ENCODE results near the gene PARP14. TPM values are rescaled to one million over a fixed set of nuclear protein-coding genes. Genes with fewer than 3 reads are reported as not detected.

PARP14 gene
- total RNA-seq, 1 experiment from 2014 or later = 21.8 TPM

DNA sequence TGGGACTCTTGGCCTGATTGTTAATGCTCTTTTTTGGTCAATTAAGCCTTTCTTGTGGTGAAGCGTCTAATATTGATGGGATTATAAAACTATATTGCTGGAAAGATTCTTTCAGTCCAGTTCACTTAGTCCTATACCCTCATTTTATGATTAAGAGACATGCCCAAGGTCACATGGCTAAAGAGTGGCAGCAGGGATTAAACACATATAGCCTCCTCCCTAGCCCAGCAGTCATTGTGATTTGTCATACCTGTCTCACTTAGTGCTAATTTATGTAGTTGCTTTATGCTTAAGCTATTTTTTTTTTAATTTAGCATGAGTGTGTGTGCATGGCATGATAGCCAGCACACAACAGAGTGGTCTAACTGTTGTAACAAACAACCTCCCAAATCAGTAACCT lies 9.5 kb downstream of the PARP14 start:
- no peak overlapping the region for H2AFZ ChIP-seq (ENCODE audit: low read length)
- ChIA-PET POLR2A (ENCODE audit: unreplicated experiment) (interaction anchor here (0.5 to 0.6 kb wide), 2 partner anchors 122 to 295 kb away, joined by 3 to 5 read pairs; no protein-coding TSS in a partner anchor), CTCF (no interaction called here)
- DNase-seq = no peak
- H3K4me1 ChIP-seq (ENCODE audit: insufficient read depth, low read length) = peaks cover 9% of the 10 kb centered on the region
- no peaks in the 10 kb centered on the region for H3K9me3 ChIP-seq (ENCODE audit: low read length)
- no peaks in the 10 kb centered on the region for H3K79me2 ChIP-seq (ENCODE audit: low read length)
- H3K27ac ChIP-seq (ENCODE audit: low read length) = no peak overlapping the region
- intact Hi-C loops (cut with micrococcal nuclease) = loop anchor here (10.0 kb wide), 1 partner anchor 335 kb away; the partner anchor contains the start of gene SEMA5B
- no peaks in the 10 kb centered on the region for H3F3A ChIP-seq (ENCODE audit: low read length, unreplicated experiment)
- H3K27me3 ChIP-seq (ENCODE audit: low read length) = no peaks in the 10 kb centered on the region
- BruUV-seq (replicated peaks) = no TSS peak
- no peaks in the 10 kb centered on the region for H3K9me2 ChIP-seq (replicated peaks; ENCODE audit: low read length)
- H3K36me3 ChIP-seq (ENCODE audit: low read depth, low read length) = peaks cover 16% of the 10 kb centered on the region; the same call in 1 of the 2 replicates
- no peak for ATAC-seq
- TF ChIP-seq EZH2 (IDR thresholded peaks at IDR 0.05; ENCODE audit: low read length, unreplicated experiment) = no peak
- TF ChIP-seq EZH2phosphoT487 (IDR thresholded peaks at IDR 0.05; ENCODE audit: borderline replicate concordance, low read length) = no peak
- TF ChIP-seq, protein P1, sequence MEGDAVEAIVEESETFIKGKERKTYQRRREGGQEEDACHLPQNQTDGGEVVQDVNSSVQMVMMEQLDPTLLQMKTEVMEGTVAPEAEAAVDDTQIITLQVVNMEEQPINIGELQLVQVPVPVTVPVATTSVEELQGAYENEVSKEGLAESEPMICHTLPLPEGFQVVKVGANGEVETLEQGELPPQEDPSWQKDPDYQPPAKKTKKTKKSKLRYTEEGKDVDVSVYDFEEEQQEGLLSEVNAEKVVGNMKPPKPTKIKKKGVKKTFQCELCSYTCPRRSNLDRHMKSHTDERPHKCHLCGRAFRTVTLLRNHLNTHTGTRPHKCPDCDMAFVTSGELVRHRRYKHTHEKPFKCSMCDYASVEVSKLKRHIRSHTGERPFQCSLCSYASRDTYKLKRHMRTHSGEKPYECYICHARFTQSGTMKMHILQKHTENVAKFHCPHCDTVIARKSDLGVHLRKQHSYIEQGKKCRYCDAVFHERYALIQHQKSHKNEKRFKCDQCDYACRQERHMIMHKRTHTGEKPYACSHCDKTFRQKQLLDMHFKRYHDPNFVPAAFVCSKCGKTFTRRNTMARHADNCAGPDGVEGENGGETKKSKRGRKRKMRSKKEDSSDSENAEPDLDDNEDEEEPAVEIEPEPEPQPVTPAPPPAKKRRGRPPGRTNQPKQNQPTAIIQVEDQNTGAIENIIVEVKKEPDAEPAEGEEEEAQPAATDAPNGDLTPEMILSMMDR (conservative IDR thresholded peaks at IDR 0.05; ENCODE audit: low read depth, low read length) = no peak
- no peak overlapping the region for H3K4me2 ChIP-seq (ENCODE audit: low read length)
- H4K20me1 ChIP-seq (ENCODE audit: low read length) = no peaks in the 10 kb centered on the region
- no peak overlapping the region for H3K4me3 ChIP-seq (ENCODE audit: low read length)
- no peak overlapping the region for H3K9ac ChIP-seq (ENCODE audit: low read length)

- ChIA-PET CTCF (interaction anchor here (0.7 kb wide), 1 partner anchor 48 kb away, joined by 3 read pairs; no protein-coding TSS in a partner anchor), POLR2A (ENCODE audit: unreplicated experiment) (no interaction called here)
- DNase-seq (peak; percentile 92), ATAC-seq (peak; percentile 99)
- Histone ChIP-seq H3K27me3 (ENCODE audit: low read length) (no peaks in the 10 kb centered on the region), H3K4me2 (ENCODE audit: low read length) (peak overlapping the region; percentile 4; the same call in 1 of the 2 replicates), H3K4me1 (ENCODE audit: insufficient read depth, low read length) (peaks cover 9% of the 10 kb centered on the region), H3K79me2 (ENCODE audit: low read length) (no peaks in the 10 kb centered on the region), H3K36me3 (ENCODE audit: low read depth, low read length) (peaks cover 20% of the 10 kb centered on the region; the same call in 1 of the 2 replicates), H3K27ac (ENCODE audit: low read length) (no peak overlapping the region), H3K9ac (ENCODE audit: low read length) (no peak overlapping the region), H4K20me1 (ENCODE audit: low read length) (no peaks in the 10 kb centered on the region), H3K9me2 (replicated peaks; ENCODE audit: low read length) (no peaks in the 10 kb centered on the region), H3K9me3 (ENCODE audit: low read length) (no peaks in the 10 kb centered on the region), H3K4me3 (ENCODE audit: low read length) (no peak overlapping the region), H3F3A (ENCODE audit: low read length, unreplicated experiment) (no peaks in the 10 kb centered on the region), H2AFZ (ENCODE audit: low read length) (no peak overlapping the region)
- intact Hi-C loops (cut with micrococcal nuclease) = loop anchor here (10.0 kb wide), 1 partner anchor 334 kb away; the partner anchor contains the start of gene SEMA5B
- TF ChIP-seq, protein P1 (conservative IDR thresholded peaks at IDR 0.05; ENCODE audit: low read depth, low read length) = no peak
- TF ChIP-seq EZH2 (IDR thresholded peaks at IDR 0.05; ENCODE audit: low read length, unreplicated experiment) = no peak
- no peak for TF ChIP-seq EZH2phosphoT487 (IDR thresholded peaks at IDR 0.05; ENCODE audit: borderline replicate concordance, low read length)
- no TSS peak for BruUV-seq (replicated peaks)
Measured at GRCh38 chr3:122691195-122691594, 10.6 kb downstream of the PARP14 start.

DNA sequence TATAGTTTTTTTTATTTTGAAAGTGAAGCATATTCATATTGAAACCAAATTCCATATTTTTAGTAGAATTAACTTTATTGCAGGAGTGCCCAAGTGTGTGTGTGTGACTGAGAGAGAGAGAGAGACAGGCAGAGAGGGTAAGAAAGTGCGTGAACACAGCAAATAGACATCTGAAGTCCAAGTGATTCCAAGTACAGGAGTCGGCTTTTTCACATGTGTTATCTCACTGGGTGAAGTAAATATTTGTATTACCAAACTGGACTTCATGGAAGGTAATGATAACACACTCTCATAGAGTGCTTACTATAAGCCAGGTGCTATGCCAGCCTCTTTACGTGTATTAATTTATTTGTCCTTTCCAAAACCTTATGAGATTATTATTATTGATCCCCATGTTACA lies 12.0 kb downstream of the PARP14 start:
- Histone ChIP-seq H3K9me2 (replicated peaks; ENCODE audit: low read length) (no peaks in the 10 kb centered on the region), H3K27me3 (ENCODE audit: low read length) (no peaks in the 10 kb centered on the region), H3K79me2 (ENCODE audit: low read length) (no peaks in the 10 kb centered on the region), H3K36me3 (ENCODE audit: low read depth, low read length) (peaks cover 16% of the 10 kb centered on the region; the same call in 1 of the 2 replicates), H3K4me1 (ENCODE audit: insufficient read depth, low read length) (peaks cover 9% of the 10 kb centered on the region), H4K20me1 (ENCODE audit: low read length) (no peaks in the 10 kb centered on the region), H3K27ac (ENCODE audit: low read length) (no peak overlapping the region), H3K4me3 (ENCODE audit: low read length) (no peak overlapping the region), H3F3A (ENCODE audit: low read length, unreplicated experiment) (no peaks in the 10 kb centered on the region), H3K9ac (ENCODE audit: low read length) (no peak overlapping the region), H3K4me2 (ENCODE audit: low read length) (no peak overlapping the region), H3K9me3 (ENCODE audit: low read length) (no peaks in the 10 kb centered on the region), H2AFZ (ENCODE audit: low read length) (no peak overlapping the region)
- DNase-seq (no peak), ATAC-seq (no peak)
- ChIA-PET CTCF (no interaction called here), POLR2A (ENCODE audit: unreplicated experiment) (no interaction called here)
- no peak for TF ChIP-seq EZH2phosphoT487 (IDR thresholded peaks at IDR 0.05; ENCODE audit: borderline replicate concordance, low read length)
- TF ChIP-seq, protein P1 (conservative IDR thresholded peaks at IDR 0.05; ENCODE audit: low read depth, low read length) = no peak
- TF ChIP-seq EZH2 (IDR thresholded peaks at IDR 0.05; ENCODE audit: low read length, unreplicated experiment) = no peak
- intact Hi-C loops (cut with micrococcal nuclease) = loop anchor here (10.0 kb wide), 1 partner anchor 332 kb away; the partner anchor contains the start of gene SEMA5B
- no TSS peak for BruUV-seq (replicated peaks)
